GM21367 (cell line): Measurements from ENCODE around the gene USP36.
"Not testable (repeated sequence)": the region's sequence is repeated elsewhere in the genome, so short reads cannot be mapped to it uniquely, and the experiment has no call there.

Source experiments
- ATAC-seq: cut with Tn5 transposase; IDR thresholded peaks from one replicate; pipeline ENCODE4 v1.9.1; 2021; ENCODE audit not compliant: unreplicated experiment

USP36 gene

GRCh38 chr17:78872486-78872885 lies 31.9 kb upstream of the USP36 start:
- no peak for ATAC-seq

GRCh38 chr17:78870621-78871020 lies 30.0 kb upstream of the USP36 start:
- no peak for ATAC-seq

- ATAC-seq, result no peak
Observed at GRCh38 chr17:78868391-78868790, 27.8 kb upstream of the USP36 start.

- not testable (repeated sequence) for ATAC-seq
Observed at GRCh38 chr17:78867046-78867445, 26.4 kb upstream of the USP36 start.

- no peak for ATAC-seq
Observed at GRCh38 chr17:78865682-78866390, 25.2 kb upstream of the USP36 start.

GRCh38 chr17:78864117-78864516 lies 23.5 kb upstream of the USP36 start:
- ATAC-seq, result no peak

- no peak for ATAC-seq
Observed at GRCh38 chr17:78862073-78863023, 21.7 kb upstream of the USP36 start.

- ATAC-seq, result no peak
Observed at GRCh38 chr17:78861229-78861628, 20.6 kb upstream of the USP36 start.

- no peak for ATAC-seq
Observed at GRCh38 chr17:78859051-78859450, 18.4 kb upstream of the USP36 start.

- no peak for ATAC-seq
Observed at GRCh38 chr17:78857266-78857665, 16.7 kb upstream of the USP36 start.

- no peak for ATAC-seq
Observed at GRCh38 chr17:78855561-78856165, 15.0 kb upstream of the USP36 start.

- no peak for ATAC-seq
Observed at GRCh38 chr17:78854508-78854907, 13.9 kb upstream of the USP36 start.

GRCh38 chr17:78853926-78854394 lies 13.3 kb upstream of the USP36 start:
- ATAC-seq, result no peak

GRCh38 chr17:78852709-78853121 lies 12.1 kb upstream of the USP36 start:
- no peak for ATAC-seq

GRCh38 chr17:78849026-78849425 lies 8.4 kb upstream of the USP36 start:
- ATAC-seq, result no peak

GRCh38 chr17:78847052-78847451 lies 6.4 kb upstream of the USP36 start:
- no peak for ATAC-seq

GRCh38 chr17:78844301-78845005 lies 3.8 kb upstream of the USP36 start:
- ATAC-seq, result no peak

GRCh38 chr17:78842881-78843565 lies 2.4 kb upstream of the USP36 start:
- no peak for ATAC-seq

- no peak for ATAC-seq
Observed at GRCh38 chr17:78840530-78840779, 159 bp downstream of the USP36 start.

- ATAC-seq, result peak; percentile 6
Observed at GRCh38 chr17:78839762-78840529, 668 bp downstream of the USP36 start.
